ENCODE results near the gene EPN3. TPM values are rescaled to one million over a fixed set of nuclear protein-coding genes. Genes with fewer than 3 reads are reported as not detected.

The EPN3 gene
- total RNA-seq, 2 donors from 2014 or later, result not detected

DNA sequence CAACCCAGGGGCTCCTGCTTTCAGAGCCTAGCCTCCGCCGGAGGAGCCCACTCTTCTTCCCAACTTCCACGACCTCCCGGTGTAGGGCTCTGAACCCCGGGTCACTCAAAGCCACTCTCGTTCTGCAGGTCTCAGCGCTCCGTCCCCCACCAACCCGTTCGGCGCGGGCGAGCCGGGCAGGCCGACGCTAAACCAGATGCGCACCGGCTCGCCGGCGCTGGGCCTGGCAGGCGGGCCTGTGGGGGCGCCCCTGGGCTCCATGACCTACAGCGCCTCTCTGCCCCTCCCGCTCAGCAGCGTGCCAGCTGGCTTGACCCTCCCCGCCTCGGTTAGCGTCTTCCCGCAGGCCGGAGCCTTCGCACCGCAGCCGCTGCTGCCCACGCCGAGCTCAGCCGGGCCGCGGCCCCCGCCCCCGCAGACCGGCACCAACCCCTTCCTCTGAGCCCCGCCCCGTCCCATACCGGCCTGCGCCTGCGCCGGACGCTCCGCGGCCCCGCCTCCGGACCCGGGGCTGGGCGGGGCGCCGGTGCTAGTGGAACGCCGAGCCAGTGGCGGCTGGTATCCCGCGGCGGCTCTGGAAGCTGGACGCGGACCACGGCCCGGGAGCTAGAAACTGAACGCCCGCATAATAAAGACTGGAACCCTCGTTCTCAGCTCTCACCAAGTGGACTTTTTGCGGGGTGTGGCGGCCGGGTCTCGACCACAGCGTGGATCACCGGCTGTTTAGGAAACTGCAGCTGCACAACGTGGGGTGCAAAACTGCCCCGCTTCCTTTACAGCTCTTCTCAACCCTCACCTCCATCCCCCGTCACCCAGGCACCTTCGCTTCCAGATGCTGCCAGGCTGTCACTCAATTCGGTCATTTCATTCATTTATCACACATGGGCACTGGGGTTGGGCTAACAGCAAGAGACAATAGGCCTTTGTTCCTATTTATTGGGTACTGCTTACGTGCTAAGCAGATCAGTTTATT, 9.5 kb downstream of the EPN3 start:
- no peaks in the 10 kb centered on the region for H3K36me3 Mint-ChIP-seq (ENCODE audit: low read depth)
- H3K4me3 Mint-ChIP-seq, result peak overlapping the region; percentile 89
- DNase-seq, result peak; percentile 73 to 81 (median 81)
- peak overlapping the region; percentile 54 for H3K27ac Mint-ChIP-seq
- peaks cover 19% of the 10 kb centered on the region for H3K4me1 Mint-ChIP-seq
- H3K9me3 ChIP-seq (ENCODE audit: control insufficient read depth, low read length, poor library complexity, severe bottlenecking), result no peaks in the 10 kb centered on the region
- peaks cover 11% of the 10 kb centered on the region for H3K27me3 Mint-ChIP-seq
- peak; percentile 87 for ATAC-seq

DNA sequence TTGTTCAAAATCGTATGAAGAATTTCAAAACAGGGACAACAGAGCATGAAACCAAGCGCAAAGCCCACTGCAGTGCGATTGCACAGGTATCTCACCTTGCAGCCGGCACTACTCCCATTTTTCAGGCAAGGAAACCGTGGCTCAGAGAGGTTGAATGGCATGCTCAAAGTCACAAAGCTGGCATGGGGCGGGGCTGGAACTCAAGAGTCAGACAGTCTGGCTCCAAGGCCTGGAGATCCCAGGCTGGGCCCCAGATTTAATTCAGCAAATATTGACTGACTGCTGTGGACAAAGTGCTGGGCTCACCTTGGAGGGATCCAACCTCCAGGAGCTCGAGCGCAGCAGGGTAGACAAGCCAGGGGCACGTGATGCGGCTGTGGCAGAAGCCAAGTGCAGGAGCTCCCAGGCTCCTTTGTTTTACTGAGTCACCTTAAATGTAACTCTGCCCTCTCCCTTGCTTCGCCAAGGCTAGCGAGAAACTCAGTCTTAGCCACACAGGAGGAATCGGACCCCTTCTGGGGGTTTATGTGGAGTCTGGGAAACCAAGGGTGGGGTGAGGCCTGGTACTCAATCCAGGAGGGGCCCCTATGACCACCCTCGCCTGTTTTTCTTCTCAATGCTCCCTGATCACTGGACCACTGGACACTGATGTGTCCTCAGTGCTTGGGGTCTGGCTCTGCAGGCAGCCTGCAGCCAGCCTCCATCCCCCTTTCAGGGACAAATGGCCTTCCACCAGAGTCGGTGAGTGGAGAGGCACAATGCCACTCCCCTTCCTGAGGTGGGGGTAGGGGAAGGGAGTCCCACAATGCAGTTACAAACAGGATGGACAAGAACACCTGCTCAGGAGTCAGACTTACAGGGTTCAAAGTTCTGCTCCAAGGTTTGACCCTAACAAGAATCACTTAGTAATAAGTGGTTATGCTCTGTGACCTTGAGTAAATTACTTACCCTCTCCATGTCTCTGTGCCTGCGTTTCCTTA, 10.6 kb downstream of the EPN3 start:
- no peak for DNase-seq
- Mint-ChIP-seq H3K27me3 (peaks cover 11% of the 10 kb centered on the region), H3K27ac (peak overlapping the region; percentile 54), H3K36me3 (ENCODE audit: low read depth) (no peaks in the 10 kb centered on the region), H3K4me3 (peak overlapping the region; percentile 89), H3K4me1 (peaks cover 19% of the 10 kb centered on the region)
- no peak for ATAC-seq
- H3K9me3 ChIP-seq (ENCODE audit: control insufficient read depth, low read length, poor library complexity, severe bottlenecking), result no peaks in the 10 kb centered on the region

DNA sequence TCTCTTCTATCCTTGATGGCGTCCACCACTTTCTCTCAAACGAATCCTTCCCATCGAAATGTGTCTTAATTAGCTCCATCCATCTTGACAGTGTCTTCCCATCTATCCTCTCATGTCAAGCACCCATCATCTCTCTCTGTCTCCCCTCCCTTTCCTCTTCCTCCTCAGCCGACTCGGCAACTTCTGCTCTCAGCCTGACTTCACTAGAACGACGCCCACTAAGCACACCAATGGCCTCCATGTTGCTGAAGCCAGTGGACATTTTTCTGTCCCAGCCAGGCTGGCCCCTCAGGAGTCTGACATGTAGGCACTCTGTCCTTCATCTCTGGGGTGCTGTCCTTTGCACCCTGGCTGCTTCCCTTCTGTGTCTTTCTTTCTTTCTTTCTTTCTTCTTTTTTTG, 12.0 kb downstream of the EPN3 start:
- Mint-ChIP-seq H3K36me3 (ENCODE audit: low read depth) (no peaks in the 10 kb centered on the region), H3K4me1 (peaks cover 17% of the 10 kb centered on the region), H3K27me3 (peaks cover 11% of the 10 kb centered on the region), H3K27ac (peak overlapping the region; percentile 27), H3K4me3 (no peak overlapping the region)
- no peak for DNase-seq
- no peak for ATAC-seq
- no peaks in the 10 kb centered on the region for H3K9me3 ChIP-seq (ENCODE audit: control insufficient read depth, low read length, poor library complexity, severe bottlenecking)

DNA sequence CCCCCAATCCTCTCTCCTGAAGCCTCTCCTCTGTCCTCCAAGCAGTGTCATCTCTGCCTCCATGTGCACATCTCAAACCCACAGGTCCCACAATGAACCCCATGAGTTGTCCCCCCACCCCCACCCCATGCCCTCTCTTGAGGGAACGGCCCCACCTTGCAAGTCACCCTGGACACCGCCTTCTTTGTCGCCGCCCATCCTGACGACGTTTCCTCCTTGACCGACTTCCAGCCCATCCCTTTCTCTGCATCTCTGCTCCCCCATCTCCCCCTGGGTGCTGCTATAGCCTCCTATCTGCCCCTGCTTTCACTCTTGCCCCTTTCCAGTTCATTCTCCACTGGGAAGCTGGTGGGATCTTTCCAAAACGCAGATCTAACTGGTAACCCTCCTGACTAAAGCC, 12.8 kb downstream of the EPN3 start:
- Mint-ChIP-seq H3K27ac (no peak overlapping the region), H3K4me1 (peaks cover 17% of the 10 kb centered on the region), H3K4me3 (no peak overlapping the region), H3K27me3 (peaks cover 11% of the 10 kb centered on the region), H3K36me3 (ENCODE audit: low read depth) (no peaks in the 10 kb centered on the region)
- DNase-seq, result no peak
- ATAC-seq, result no peak
- H3K9me3 ChIP-seq (ENCODE audit: control insufficient read depth, low read length, poor library complexity, severe bottlenecking), result no peaks in the 10 kb centered on the region

DNA sequence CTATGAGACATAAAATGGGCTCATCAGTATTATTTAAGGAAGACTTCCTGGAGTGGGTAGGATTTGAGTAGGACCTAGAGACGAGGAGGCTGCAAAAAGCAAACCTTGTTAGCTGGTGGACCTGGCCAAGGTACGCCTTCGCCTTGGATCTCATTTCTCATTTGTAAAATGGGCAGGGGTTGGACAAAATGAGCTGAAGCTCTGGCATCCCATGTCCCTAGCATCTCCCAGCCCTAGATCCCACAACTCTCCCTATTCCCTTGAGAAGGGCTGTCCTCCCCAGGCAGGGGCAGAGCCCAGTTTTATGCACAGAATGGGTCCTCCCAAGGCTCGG, 14.1 kb downstream of the EPN3 start:
- Mint-ChIP-seq H3K4me3 (peak overlapping the region; percentile 84), H3K27me3 (peaks cover 11% of the 10 kb centered on the region), H3K4me1 (peaks cover 16% of the 10 kb centered on the region), H3K36me3 (ENCODE audit: low read depth) (no peaks in the 10 kb centered on the region), H3K27ac (no peak overlapping the region)
- DNase-seq, result no peak
- ATAC-seq, result no peak
- H3K9me3 ChIP-seq (ENCODE audit: control insufficient read depth, low read length, poor library complexity, severe bottlenecking), result no peaks in the 10 kb centered on the region

DNA sequence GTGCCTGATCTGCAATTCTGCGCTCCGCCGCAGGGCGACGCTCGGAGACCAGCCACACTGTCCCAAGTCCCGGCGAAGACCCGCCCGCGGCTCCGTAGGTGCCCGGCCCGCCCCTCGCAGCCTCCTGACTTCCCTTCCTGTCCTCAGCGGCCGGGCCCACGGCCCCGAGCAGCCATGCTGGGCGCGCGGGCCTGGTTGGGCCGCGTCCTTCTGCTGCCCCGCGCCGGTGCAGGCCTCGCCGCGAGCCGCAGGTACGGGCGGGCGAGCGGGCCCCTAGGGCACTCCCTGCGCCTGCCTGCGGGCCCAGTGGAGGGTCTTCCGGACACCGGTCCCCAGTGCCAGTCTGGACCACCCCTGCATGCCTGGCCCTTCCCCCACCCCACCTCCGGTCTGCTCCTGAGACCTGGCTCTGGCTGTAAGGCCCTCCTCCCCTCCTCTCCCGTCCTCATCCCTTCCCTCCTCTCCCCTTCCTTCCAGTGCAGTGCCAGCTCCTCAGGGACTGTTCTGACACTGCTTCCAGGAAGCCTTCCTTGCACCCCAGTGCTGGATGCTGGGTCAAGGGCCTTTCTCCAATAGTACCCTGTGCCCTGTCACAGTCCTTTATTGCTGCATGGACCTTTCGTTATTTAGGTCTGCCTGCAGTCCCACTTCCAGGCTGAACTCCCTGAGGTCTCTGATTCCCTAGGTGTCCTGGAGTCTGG, 14.7 kb downstream of the EPN3 start, which contains the start of gene SPATA20:
Gene SPATA20 (plus strand): TSS at position 140 of the 701 bp plus-strand sequence. CDS start 35 bp downstream, at position 175.
- no peak within 1 kb of the TSS for H3K27ac Mint-ChIP-seq

DNA sequence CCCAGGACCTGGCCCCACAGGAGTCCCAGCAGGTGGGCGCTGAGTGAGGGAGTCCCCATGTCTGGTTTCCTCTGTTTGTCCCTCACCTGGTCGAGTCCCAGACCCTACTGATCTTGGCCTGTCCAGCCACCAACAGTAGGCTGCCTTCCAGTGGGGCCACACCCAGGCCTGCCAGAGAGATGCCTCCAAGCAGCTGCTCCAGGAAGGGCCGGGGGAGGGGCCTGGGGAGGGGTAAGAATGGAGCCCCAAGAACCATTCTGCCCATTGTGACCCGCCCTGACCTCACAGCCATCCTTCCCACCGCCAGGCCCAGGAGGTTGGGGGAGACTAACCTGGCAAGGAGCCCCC, 15.2 kb downstream of the EPN3 start:
- no peak overlapping the region for H3K27ac Mint-ChIP-seq
- peaks cover 9% of the 10 kb centered on the region for H3K4me1 Mint-ChIP-seq
- H3K4me3 Mint-ChIP-seq, result peak overlapping the region; percentile 84
- no peaks in the 10 kb centered on the region for H3K9me3 ChIP-seq (ENCODE audit: control insufficient read depth, low read length, poor library complexity, severe bottlenecking)
- ATAC-seq (no peak), DNase-seq (no peak)
- H3K27me3 Mint-ChIP-seq, result peaks cover 11% of the 10 kb centered on the region
- H3K36me3 Mint-ChIP-seq (ENCODE audit: low read depth), result no peaks in the 10 kb centered on the region

More for the DNA sequence above, 14.7 kb downstream of the EPN3 start, which contains the start of gene SPATA20:
- H3K36me3 Mint-ChIP-seq (ENCODE audit: low read depth), result no peaks in the 10 kb centered on the region
- H3K9me3 ChIP-seq (ENCODE audit: control insufficient read depth, low read length, poor library complexity, severe bottlenecking), result no peaks in the 10 kb centered on the region
- H3K4me3 Mint-ChIP-seq, result peak within 1 kb of the TSS; percentile 84
- peaks cover 14% of the 10 kb centered on the region for H3K4me1 Mint-ChIP-seq
- peaks cover 11% of the 10 kb centered on the region for H3K27me3 Mint-ChIP-seq
- DNase-seq (peak; percentile 76 to 78 (median 77)), ATAC-seq (peak; percentile 87)

DNA sequence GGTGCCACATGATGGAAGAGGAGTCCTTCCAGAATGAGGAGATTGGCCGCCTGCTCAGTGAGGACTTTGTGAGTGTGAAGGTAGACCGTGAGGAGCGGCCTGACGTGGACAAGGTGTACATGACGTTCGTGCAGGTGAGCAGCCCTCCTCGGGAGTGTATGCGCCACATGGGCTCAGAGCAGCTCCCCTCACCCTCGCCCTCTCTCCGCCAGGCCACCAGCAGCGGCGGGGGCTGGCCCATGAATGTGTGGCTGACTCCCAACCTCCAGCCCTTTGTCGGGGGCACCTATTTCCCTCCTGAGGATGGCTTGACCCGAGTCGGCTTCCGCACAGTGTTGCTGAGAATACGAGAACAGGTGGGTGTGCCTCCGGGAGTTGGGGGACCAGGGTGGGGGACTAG, 16.3 kb downstream of the EPN3 start:
- Mint-ChIP-seq H3K4me1 (peaks cover 12% of the 10 kb centered on the region), H3K27me3 (peaks cover 11% of the 10 kb centered on the region)
- no peak for ATAC-seq

DNA sequence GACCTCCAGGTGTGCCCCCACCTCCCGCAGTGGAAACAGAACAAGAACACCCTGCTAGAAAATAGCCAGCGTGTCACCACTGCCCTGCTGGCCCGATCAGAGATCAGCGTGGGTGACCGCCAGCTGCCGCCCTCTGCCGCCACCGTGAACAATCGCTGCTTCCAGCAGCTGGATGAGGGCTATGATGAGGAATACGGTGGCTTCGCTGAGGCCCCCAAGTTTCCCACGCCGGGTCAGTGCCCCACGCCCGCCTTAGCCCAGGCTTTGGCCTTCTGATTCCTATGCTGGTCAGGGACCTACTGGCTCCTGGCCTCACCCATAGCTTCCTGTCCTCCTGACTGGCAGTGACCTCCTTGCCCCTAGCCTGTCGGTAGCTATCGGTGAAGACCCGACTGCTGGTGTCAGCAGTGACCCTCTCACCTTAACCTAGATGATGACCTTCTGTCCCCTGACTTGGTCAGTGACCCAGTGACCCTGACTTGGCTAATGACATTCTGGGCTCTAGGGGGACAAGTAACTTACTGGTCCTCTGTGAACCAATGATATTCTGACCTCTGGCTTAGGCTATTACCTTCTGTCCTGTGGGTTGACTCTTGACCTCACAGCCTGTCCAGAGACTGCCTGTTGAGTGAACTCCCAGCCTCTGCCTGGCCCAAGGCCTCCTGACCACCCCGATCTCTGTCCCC, 16.9 kb downstream of the EPN3 start:
- H3K36me3 Mint-ChIP-seq (ENCODE audit: low read depth), result no peaks in the 10 kb centered on the region
- peak overlapping the region; percentile 21 for H3K4me3 Mint-ChIP-seq
- H3K27ac Mint-ChIP-seq, result peak overlapping the region; percentile 27
- peaks cover 8% of the 10 kb centered on the region for H3K4me1 Mint-ChIP-seq
- no peaks in the 10 kb centered on the region for H3K9me3 ChIP-seq (ENCODE audit: control insufficient read depth, low read length, poor library complexity, severe bottlenecking)
- DNase-seq (no peak), ATAC-seq (no peak)
- peaks cover 5% of the 10 kb centered on the region for H3K27me3 Mint-ChIP-seq

More for the DNA sequence above, 16.3 kb downstream of the EPN3 start:
- H3K9me3 ChIP-seq (ENCODE audit: control insufficient read depth, low read length, poor library complexity, severe bottlenecking), result no peaks in the 10 kb centered on the region
- H3K4me3 Mint-ChIP-seq, result peak overlapping the region; percentile 21
- no peak for DNase-seq
- peak overlapping the region; percentile 27 for H3K27ac Mint-ChIP-seq
- H3K36me3 Mint-ChIP-seq (ENCODE audit: low read depth), result no peaks in the 10 kb centered on the region

DNA sequence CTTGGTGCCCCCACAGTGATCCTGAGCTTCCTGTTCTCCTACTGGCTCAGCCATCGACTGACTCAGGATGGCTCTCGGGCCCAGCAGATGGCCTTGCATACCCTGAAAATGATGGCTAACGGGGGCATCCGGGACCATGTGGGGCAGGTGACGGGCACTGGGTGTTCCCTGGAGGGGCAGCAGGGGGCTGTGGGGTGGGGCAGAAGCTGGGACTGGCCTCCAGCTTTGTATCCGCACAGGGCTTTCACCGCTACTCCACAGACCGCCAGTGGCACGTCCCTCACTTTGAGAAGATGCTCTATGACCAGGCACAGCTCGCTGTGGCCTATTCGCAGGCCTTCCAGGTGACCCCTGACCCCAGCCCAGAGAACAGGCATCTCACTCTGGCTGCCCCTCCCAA, 17.4 kb downstream of the EPN3 start:
- Mint-ChIP-seq H3K4me3 (peak overlapping the region; percentile 9), H3K4me1 (peaks cover 5% of the 10 kb centered on the region), H3K27ac (no peak overlapping the region), H3K36me3 (ENCODE audit: low read depth) (peaks cover 2% of the 10 kb centered on the region), H3K27me3 (no peaks in the 10 kb centered on the region)
- ATAC-seq (no peak), DNase-seq (no peak)
- no peaks in the 10 kb centered on the region for H3K9me3 ChIP-seq (ENCODE audit: control insufficient read depth, low read length, poor library complexity, severe bottlenecking)

DNA sequence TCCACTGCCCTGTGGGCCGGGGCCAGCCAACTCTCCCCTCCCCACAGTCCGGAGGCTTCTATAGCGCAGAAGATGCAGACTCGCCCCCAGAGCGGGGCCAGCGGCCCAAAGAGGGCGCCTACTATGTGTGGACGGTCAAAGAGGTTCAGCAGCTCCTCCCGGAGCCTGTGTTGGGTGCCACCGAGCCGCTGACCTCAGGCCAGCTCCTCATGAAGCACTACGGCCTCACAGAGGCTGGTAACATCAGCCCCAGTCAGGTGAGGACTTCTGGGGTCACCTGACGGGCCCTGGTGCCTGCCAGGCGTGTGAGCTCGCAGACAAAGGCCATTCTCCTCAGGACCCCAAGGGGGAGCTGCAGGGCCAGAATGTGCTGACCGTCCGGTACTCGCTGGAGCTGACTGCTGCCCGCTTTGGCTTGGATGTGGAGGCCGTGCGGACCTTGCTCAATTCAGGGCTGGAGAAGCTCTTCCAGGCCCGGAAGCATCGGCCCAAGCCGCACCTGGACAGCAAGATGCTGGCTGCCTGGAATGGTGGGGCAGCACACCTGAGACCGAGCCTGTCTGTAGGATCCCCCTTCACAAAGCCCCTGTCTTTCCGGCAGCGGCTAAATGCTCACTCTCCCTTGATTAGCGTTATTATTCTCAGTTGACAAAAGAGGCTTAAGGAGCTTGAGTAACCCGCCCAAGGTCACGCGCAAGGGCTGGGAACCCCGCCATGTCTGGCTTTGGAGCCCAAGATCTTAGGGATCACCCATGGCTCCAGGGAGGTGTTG, 18.3 kb downstream of the EPN3 start:
- H3K4me1 Mint-ChIP-seq, result peaks cover 5% of the 10 kb centered on the region

DNA sequence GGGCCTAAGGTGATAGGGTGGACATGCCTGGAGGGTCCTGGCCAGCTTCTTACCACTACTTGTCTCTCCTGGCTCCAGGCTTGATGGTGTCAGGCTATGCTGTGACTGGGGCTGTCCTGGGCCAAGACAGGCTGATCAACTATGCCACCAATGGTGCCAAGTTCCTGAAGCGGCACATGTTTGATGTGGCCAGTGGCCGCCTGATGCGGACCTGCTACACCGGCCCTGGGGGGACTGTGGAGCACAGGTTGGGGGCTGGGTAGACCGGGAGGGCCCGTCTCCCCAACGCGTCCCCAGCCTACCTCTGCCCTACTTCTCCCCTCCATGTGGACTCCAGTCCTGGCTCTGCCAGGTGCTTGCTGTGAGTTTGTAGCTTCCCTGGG, 18.9 kb downstream of the EPN3 start:
- Mint-ChIP-seq H3K27me3 (no peaks in the 10 kb centered on the region), H3K4me1 (peaks cover 5% of the 10 kb centered on the region), H3K36me3 (ENCODE audit: low read depth) (peaks cover 2% of the 10 kb centered on the region), H3K27ac (no peak overlapping the region), H3K4me3 (no peak overlapping the region)
- no peak for DNase-seq
- no peaks in the 10 kb centered on the region for H3K9me3 ChIP-seq (ENCODE audit: control insufficient read depth, low read length, poor library complexity, severe bottlenecking)
- no peak for ATAC-seq

More for the DNA sequence above, 18.3 kb downstream of the EPN3 start:
- H3K4me3 Mint-ChIP-seq, result no peak overlapping the region
- H3K27me3 Mint-ChIP-seq, result no peaks in the 10 kb centered on the region
- ATAC-seq (no peak), DNase-seq (no peak)
- peaks cover 2% of the 10 kb centered on the region for H3K36me3 Mint-ChIP-seq (ENCODE audit: low read depth)
- H3K9me3 ChIP-seq (ENCODE audit: control insufficient read depth, low read length, poor library complexity, severe bottlenecking), result no peaks in the 10 kb centered on the region
- H3K27ac Mint-ChIP-seq, result no peak overlapping the region
